Activated CD4-positive, alpha-beta T cell treated with anti-CD3 and anti-CD28 coated beads, Interleukin-2, amount 10 ng/mL, durations not matched to agents 7 days and 5 days (primary cell): ENCODE data around the gene CNOT8. TPM values are rescaled to one million over a fixed set of nuclear protein-coding genes. Genes with fewer than 3 reads are reported as not detected.

Experiments used
- CTCF ChIA-PET: fragments of 350-600 bp; sonication (Branson Sonifier 250); formaldehyde crosslinking; loops from one replicate; lab custom pipeline; 2021; ENCODE audit warnings: antibody characterized with exemption; lab: Charles Lee
- POLR2A ChIA-PET: fragments of 350-600 bp; sonication (Branson Sonifier 250); formaldehyde crosslinking; loops from one replicate; lab custom pipeline; 2021; ENCODE audit warnings: antibody characterized with exemption; lab: Charles Lee
- DNase-seq: peaks from one replicate; pipeline ENCODE4 v3.0.0-alpha.2; 2020
- H3K27ac Mint-ChIP-seq: one replicate; pipeline ENCODE4 v1.8.0; 2021; ENCODE audit warnings: mild to moderate bottlenecking, moderate library complexity, mixed read lengths
- H3K27me3 Mint-ChIP-seq: one replicate; pipeline ENCODE4 v1.8.0; 2021; ENCODE audit warnings: mixed read lengths
- H3K36me3 Mint-ChIP-seq: one replicate; pipeline ENCODE4 v1.8.0; 2021; ENCODE audit warnings: low read depth, mixed read lengths
- H3K4me1 Mint-ChIP-seq: one replicate; pipeline ENCODE4 v1.8.0; 2021; ENCODE audit warnings: mixed read lengths
- H3K4me3 Mint-ChIP-seq: one replicate; pipeline ENCODE4 v1.8.0; 2021; ENCODE audit warnings: mild to moderate bottlenecking, moderate library complexity, mixed read lengths
- H3K9me3 Mint-ChIP-seq: one replicate; pipeline ENCODE4 v1.8.0; 2021; ENCODE audit warnings: mixed read lengths
- total RNA-seq, 2 experiments: library from RNA; stranded (reverse); gene quantifications; one replicate each; pipeline ENCODE4 v1.2.3, GENCODE V29; 2021

The CNOT8 gene
- total RNA-seq, 2 experiments from 2014 or later: 78.7 to 84.7 TPM

DNA sequence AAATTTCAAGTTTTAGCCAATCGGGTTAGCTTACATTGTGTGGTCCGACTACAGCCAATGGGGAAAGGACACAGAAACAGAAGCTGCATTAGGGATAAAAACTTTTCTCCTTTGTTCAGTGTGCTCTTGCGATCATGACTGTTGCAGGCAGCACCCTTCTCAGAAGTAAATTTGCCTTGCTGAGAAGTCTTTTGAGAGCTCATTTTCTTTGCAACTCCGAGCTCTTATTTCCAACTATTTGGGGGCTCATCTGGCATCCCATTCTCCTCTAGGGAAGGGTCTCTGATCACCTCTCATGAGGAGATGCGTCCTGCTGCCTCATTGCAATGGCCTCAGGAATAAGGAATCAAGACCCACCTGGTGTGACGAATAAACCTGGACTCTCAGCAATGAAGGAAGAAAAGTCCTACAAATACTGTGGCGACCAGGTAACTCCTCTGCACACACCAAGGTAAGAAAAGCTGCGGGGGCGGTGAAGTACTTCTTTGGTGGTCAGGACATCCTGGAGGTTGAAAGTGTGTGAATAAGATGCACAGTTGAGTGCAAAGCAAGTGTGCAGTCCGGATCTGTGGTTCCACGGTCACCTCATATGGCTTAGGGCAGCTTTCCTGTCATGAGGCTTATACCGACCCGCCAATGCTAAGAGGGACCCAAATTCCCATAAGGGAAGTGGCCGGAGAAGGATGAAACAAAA, 20.4 kb downstream of the CNOT8 start:
- no peaks in the 10 kb centered on the region for H3K27me3 Mint-ChIP-seq
- ChIA-PET POLR2A (no interaction called here), CTCF (interaction anchor here (0.6 to 1.4 kb wide), 3 partner anchors 36 to 242 kb away, joined by 3 read pairs; no protein-coding TSS in a partner anchor)
- DNase-seq: no peak
- no peak overlapping the region for H3K27ac Mint-ChIP-seq
- H3K9me3 Mint-ChIP-seq: peaks cover 33% of the 10 kb centered on the region
- H3K4me3 Mint-ChIP-seq: no peak overlapping the region
- H3K4me1 Mint-ChIP-seq: no peaks in the 10 kb centered on the region
- peaks cover 77% of the 10 kb centered on the region for H3K36me3 Mint-ChIP-seq

DNA sequence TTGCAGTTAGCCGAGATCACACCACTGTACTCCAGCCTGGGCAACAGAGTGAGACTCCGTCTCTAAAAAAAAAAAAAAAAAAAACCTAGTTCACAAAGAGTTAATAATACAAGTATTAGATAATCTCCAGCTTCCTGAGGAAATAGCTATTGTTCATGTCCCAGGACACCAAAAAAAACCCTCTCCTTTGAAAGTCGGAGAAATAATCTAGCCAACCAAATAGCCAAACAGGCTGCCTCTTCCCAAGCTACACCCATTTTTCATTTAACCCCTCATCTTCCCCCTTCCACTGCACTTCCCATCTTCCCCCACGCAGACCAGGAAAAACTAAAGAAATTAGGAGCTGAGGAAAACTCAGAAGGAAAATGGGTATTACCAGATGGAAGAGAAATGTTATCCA, 23.6 kb downstream of the CNOT8 start:
- DNase-seq: no peak
- ChIA-PET CTCF (no interaction called here), POLR2A (no interaction called here)
- Mint-ChIP-seq H3K4me3 (no peak overlapping the region), H3K9me3 (peaks cover 48% of the 10 kb centered on the region), H3K27me3 (no peaks in the 10 kb centered on the region), H3K36me3 (peaks cover 80% of the 10 kb centered on the region), H3K4me1 (no peaks in the 10 kb centered on the region), H3K27ac (no peak overlapping the region)

DNA sequence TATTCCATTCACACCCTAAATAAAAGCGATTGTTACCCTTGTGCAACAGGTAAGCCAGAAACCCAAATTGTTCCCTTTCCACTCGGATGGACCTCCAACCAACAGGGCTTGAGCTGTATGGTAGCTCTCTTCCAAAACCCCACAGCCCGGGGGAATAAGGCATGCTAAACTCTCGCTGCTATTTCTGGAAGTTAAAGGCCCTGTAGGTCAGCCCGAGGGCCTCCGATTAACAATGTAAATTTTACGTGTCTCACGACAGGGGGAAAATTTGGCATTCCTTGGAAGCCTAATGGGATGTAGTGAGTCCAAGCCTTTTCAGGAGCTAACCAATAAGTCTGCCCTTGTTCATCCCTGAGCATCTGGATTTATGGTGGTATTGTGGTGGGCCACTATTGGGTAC, 26.0 kb downstream of the CNOT8 start:
- Mint-ChIP-seq H3K27ac (no peak overlapping the region), H3K36me3 (peaks cover 85% of the 10 kb centered on the region), H3K4me1 (no peaks in the 10 kb centered on the region), H3K9me3 (peaks cover 35% of the 10 kb centered on the region), H3K4me3 (no peak overlapping the region), H3K27me3 (no peaks in the 10 kb centered on the region)
- ChIA-PET CTCF (no interaction called here), POLR2A (no interaction called here)
- no peak for DNase-seq

DNA sequence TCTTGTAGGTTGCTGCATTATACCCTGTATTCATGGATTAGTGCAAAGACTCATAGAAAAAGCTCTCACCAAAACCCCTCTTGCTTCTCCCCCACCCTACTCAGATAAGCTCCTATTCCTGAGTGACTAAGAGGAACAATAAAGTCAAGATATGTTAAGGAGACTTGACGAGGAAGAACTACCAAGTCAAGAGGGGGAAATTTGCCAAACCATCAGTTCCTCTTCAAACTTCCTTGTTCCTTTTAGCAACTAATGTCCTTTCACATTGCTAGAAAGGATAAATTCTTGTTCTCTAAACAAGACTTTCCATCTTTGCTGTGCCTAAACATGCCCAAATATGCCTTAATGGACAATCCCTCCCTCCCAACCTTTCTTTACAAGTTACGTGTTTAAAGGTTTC, 27.0 kb downstream of the CNOT8 start:
- Mint-ChIP-seq H3K27me3 (no peaks in the 10 kb centered on the region), H3K4me3 (no peak overlapping the region), H3K27ac (no peak overlapping the region), H3K9me3 (peaks cover 27% of the 10 kb centered on the region), H3K4me1 (no peaks in the 10 kb centered on the region), H3K36me3 (peaks cover 83% of the 10 kb centered on the region)
- no peak for DNase-seq
- ChIA-PET POLR2A (no interaction called here), CTCF (interaction anchor here (1.2 kb wide), 1 partner anchor 18 kb away, joined by 3 read pairs; no protein-coding TSS in a partner anchor)

DNA sequence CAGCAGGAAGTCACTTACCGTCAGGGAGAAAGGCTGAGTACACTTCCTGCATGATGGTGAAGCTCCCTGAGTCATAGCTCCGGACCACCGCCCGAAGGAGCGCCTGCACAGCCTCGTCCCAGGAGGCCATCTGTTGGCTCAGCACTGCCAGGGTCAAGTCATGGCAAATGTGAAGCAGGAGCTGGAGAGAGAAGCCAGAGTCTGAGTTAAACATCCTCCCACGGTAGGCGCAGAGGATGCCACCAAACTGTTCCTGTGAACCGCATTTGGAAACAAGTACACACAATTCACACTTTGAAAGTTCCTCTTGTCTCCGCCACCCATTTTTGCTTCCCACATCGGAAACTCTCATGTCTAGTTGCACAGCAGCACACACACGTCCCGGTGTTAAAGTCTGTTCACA, 33.9 kb downstream of the CNOT8 start:
- POLR2A ChIA-PET: no interaction called here

DNA sequence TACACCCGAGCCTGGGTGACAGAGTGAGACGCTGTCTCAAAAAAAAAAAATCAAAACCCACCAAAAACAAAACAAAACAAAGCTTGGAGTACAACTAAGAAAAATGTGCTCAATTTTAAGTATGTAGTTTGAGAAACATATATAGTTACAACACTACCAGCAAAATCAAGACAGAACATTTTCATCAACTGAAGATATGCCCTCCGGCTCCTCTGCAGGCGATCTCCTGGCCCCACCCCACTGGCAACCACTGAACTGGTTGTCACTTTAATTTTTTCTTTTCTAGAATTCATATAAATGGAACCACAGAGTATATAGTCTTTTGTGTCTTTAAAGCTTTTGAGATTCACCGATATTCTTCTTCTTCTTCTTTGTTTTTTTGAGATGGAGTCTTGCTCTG, 35.0 kb downstream of the CNOT8 start:
- H3K9me3 Mint-ChIP-seq: no peaks in the 10 kb centered on the region
- ChIA-PET POLR2A (no interaction called here), CTCF (interaction anchor here (0.6 to 2.7 kb wide), 3 partner anchors 10 to 259 kb away, joined by 4 to 8 read pairs (median 4); no protein-coding TSS in a partner anchor)
- DNase-seq: no peak
- peaks cover 50% of the 10 kb centered on the region for H3K36me3 Mint-ChIP-seq
- no peaks in the 10 kb centered on the region for H3K27me3 Mint-ChIP-seq
- H3K27ac Mint-ChIP-seq: no peak overlapping the region
- H3K4me3 Mint-ChIP-seq: no peak overlapping the region
- H3K4me1 Mint-ChIP-seq: peaks cover 4% of the 10 kb centered on the region

More for the DNA sequence above, 33.9 kb downstream of the CNOT8 start:
- no peak for DNase-seq
- Mint-ChIP-seq H3K36me3 (peaks cover 55% of the 10 kb centered on the region), H3K27ac (no peak overlapping the region), H3K9me3 (peaks cover 1% of the 10 kb centered on the region), H3K4me3 (no peak overlapping the region), H3K4me1 (peaks cover 4% of the 10 kb centered on the region), H3K27me3 (no peaks in the 10 kb centered on the region)
- CTCF ChIA-PET: interaction anchor here (2.7 kb wide), 1 partner anchor 11 kb away, joined by 8 read pairs; no protein-coding TSS in a partner anchor

DNA sequence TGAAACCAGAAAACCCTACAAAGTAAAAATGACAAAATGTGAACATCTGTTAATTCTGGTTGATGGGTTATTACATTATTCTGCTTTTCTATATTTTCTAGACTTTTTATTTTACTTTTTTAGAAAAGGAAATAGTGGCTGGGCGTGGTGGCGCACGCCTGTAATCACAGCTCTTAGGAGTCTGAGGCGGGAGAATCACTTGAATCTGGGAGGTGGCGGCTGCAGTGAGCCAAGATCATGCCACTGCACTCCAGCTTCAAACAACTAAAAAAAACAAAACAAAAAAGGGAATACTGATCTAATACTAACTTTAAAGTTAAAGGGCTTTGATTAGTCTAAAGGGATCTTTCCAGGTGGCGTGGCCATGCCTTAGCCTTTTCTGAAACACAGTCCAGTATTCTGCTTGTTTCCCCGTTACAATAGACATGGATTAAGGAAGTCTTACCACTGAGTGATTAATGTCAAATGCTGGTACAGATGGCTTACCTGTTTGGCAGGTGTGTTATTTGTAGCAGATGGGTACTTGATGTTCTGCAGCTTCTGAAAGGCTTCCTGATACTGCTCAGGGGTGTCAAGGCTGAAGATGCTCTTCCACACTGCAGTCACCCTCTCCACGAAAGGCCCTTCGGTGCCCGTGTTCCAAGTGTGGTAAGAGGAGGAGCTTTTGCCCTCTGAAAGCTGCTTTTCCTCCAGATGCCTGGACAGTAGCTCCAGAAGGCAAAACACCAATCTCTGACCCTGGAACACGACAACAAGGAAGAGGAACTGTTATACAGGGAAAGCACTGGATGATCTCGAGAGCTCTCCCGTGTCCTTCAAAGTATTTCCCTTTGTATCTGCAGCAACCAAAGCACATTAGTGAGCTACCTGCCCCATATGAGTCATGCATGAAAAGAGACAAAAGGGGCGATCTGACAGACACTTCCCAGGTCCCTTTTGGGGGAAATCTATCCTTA, 37.5 kb downstream of the CNOT8 start:
- ChIA-PET POLR2A (no interaction called here), CTCF (interaction anchor here (1.1 kb wide), 1 partner anchor 12 kb away, joined by 3 read pairs; no protein-coding TSS in a partner anchor)
- peaks cover 4% of the 10 kb centered on the region for H3K4me1 Mint-ChIP-seq
- H3K36me3 Mint-ChIP-seq: peaks cover 48% of the 10 kb centered on the region
- no peaks in the 10 kb centered on the region for H3K27me3 Mint-ChIP-seq
- DNase-seq: no peak
- no peak overlapping the region for H3K27ac Mint-ChIP-seq
- H3K4me3 Mint-ChIP-seq: no peak overlapping the region
- no peaks in the 10 kb centered on the region for H3K9me3 Mint-ChIP-seq

DNA sequence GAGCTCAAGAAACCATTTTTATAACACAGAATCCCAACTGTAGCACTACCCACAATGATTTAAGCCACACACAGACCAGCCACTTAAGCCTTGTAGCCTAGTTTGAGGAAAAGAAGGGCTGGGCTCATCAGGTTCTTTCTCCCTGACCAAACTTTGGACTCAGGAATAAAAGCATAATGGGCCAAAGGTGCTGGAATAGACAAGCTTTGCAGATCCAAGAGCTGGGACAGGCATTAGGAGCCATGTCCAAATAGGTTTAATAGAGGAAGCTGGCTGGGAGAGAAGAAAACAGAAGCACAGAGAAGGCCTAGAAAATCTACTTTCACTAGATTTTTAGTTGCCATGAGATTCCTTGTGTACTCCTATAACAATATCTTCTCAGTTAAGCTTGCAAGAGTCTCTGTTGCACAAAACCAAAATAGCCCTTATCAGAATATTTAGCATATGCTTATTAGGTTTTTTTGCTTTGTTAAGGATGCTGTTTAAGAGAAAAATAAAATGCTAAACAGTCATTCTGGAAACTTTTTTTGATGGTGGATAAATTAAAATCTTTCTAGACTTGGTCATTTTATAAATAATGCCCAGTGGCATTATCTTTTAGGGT, 38.2 kb downstream of the CNOT8 start:
- ChIA-PET POLR2A (no interaction called here), CTCF (interaction anchor here (1.1 kb wide), 1 partner anchor 13 kb away, joined by 3 read pairs; no protein-coding TSS in a partner anchor)
- no peak overlapping the region for H3K4me3 Mint-ChIP-seq
- H3K27ac Mint-ChIP-seq: no peak overlapping the region
- no peaks in the 10 kb centered on the region for H3K9me3 Mint-ChIP-seq
- H3K4me1 Mint-ChIP-seq: peaks cover 4% of the 10 kb centered on the region
- H3K27me3 Mint-ChIP-seq: no peaks in the 10 kb centered on the region
- DNase-seq: no peak
- H3K36me3 Mint-ChIP-seq: peaks cover 47% of the 10 kb centered on the region

DNA sequence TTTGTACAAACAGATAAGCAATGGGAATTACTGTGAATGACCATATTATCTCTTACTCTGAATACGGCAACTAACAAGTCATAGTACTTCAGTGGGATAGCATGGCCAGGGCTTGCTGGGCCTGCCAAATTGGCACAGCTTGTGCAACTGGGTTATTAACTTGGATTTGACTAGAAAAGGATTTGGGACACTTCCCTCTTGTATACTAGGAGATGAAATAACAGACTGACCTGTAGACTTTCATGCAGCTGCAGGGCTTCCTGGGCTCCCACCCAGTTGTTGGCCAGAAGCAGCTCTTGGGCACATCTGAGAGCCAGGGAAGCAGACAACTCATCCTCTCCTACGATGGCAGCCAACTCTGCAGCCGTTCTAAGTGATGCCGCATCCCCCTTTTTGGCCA, 39.8 kb downstream of the CNOT8 start:
- POLR2A ChIA-PET: no interaction called here
- DNase-seq: no peak
- no peaks in the 10 kb centered on the region for H3K4me1 Mint-ChIP-seq
- H3K9me3 Mint-ChIP-seq: no peaks in the 10 kb centered on the region
- no peaks in the 10 kb centered on the region for H3K27me3 Mint-ChIP-seq
- H3K27ac Mint-ChIP-seq: no peak overlapping the region
- peaks cover 51% of the 10 kb centered on the region for H3K36me3 Mint-ChIP-seq
- no peak overlapping the region for H3K4me3 Mint-ChIP-seq
- CTCF ChIA-PET: interaction anchor here (0.6 kb wide), 1 partner anchor 241 kb away, joined by 3 read pairs; no protein-coding TSS in a partner anchor

DNA sequence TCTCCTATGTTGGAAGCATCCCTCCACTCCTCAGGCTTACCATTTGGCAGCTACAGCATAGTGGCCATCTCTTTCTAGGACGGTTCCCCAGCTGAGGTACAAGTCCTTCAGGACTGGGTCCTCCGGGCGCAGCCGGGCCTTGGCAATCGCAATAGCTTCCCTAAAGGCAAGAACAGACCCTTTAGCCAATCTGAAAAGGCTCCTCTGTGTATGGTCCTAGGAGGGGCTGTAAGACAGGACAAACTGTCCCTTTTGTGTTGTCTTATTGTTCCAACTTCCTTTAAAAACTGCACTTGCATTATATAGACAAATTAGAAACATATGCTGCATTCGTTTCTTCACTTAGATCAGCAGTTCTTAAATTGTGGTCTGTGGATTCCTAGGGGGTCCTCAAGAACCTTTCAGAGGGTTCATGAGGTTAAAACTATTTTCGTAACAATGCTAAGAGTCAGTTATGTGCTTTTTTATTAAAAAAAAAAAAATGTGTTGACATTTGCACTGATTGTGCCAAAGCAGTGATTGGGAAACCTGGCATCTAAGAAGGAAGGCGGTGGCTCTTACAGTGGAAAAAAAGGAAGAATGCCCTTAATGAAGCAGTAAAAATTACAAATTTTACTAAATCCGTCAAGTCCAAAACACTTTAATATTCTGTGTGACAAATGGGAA, 40.9 kb downstream of the CNOT8 start:
- Mint-ChIP-seq H3K4me1 (no peaks in the 10 kb centered on the region), H3K27me3 (no peaks in the 10 kb centered on the region), H3K9me3 (no peaks in the 10 kb centered on the region), H3K4me3 (no peak overlapping the region), H3K36me3 (peaks cover 50% of the 10 kb centered on the region), H3K27ac (no peak overlapping the region)
- CTCF ChIA-PET: no interaction called here
- no peak for DNase-seq
- POLR2A ChIA-PET: no interaction called here

DNA sequence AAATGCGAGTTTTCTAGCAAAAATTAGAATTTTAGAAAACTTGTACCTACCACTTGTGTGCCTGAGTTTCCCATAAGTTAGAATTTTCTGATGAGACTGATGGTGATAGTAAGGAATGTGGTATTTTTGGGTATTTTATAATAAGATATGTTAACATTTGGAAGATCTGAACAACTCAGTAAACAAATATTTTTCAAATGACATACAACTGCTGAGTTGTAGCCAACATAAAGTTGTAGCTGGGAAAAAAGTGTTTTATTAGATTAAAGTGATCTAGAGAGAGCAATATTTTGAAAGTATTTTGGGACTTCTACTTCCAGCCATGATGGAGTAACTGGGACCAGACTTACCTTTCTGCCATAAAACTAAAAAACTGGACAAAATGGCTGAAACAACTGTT, 41.6 kb downstream of the CNOT8 start:
- Mint-ChIP-seq H3K27me3 (no peaks in the 10 kb centered on the region), H3K36me3 (peaks cover 53% of the 10 kb centered on the region), H3K27ac (no peak overlapping the region), H3K4me1 (no peaks in the 10 kb centered on the region), H3K9me3 (no peaks in the 10 kb centered on the region), H3K4me3 (no peak overlapping the region)
- no peak for DNase-seq
- ChIA-PET CTCF (no interaction called here), POLR2A (no interaction called here)

DNA sequence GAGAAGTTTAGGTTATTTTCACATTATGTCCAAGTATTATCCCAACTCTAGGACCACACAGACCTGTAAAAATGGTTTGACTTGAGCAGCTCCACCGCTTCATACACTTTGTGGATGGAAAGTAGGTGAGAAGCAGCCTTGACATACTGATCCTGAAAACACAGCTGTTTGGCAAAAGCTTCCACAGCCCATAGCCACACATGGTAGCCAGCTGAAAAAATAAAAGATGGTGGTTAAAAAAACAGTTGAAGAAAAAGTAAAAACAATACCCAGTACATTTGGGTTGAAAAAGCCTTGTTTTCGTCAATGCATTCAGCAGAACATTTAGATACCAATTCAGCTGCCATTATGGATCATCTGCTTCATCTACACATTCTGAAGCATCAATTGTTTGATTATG, 42.8 kb downstream of the CNOT8 start:
- no peaks in the 10 kb centered on the region for H3K9me3 Mint-ChIP-seq
- H3K27me3 Mint-ChIP-seq: no peaks in the 10 kb centered on the region
- H3K4me1 Mint-ChIP-seq: no peaks in the 10 kb centered on the region
- H3K4me3 Mint-ChIP-seq: no peak overlapping the region
- DNase-seq: no peak
- H3K36me3 Mint-ChIP-seq: peaks cover 45% of the 10 kb centered on the region
- no peak overlapping the region for H3K27ac Mint-ChIP-seq
- POLR2A ChIA-PET: no interaction called here
- CTCF ChIA-PET: no interaction called here
